Skeletal muscle cell (primary cell): Measurements from ENCODE around the gene MAPK7.

Experiments used
- DNase-seq: peaks from one replicate; pipeline ENCODE4 v3.0.0-alpha.2; 2010; ENCODE audit warnings: low read depth
- H3K4me3 ChIP-seq: 2 replicates; pipeline ENCODE4 v1.5.1; 2011; ENCODE audit warnings: low read depth, mild to moderate bottlenecking, control low read depth, low read length, moderate library complexity

The MAPK7 gene

GRCh38 chr17:19360772-19361171 is 17.5 kb upstream of the MAPK7 start:
- no peak for DNase-seq
- H3K4me3 ChIP-seq = no peak overlapping the region

GRCh38 chr17:19361326-19361725 is 17.0 kb upstream of the MAPK7 start:
- peak overlapping the region; percentile 72 for H3K4me3 ChIP-seq
- DNase-seq = no peak

- no peak for DNase-seq
- peak overlapping the region; percentile 72 for H3K4me3 ChIP-seq
These were observed 16.4 kb upstream of the MAPK7 start for GRCh38 chr17:19361944-19362276.

- H3K4me3 ChIP-seq = peak within 1 kb of the TSS; percentile 72
- peak; percentile 73 for DNase-seq
These were observed 15.8 kb upstream of the MAPK7 start, which contains the start of gene B9D1 for GRCh38 chr17:19362277-19363113. Gene B9D1 (minus strand): TSS chr17:19362723. CDS start chr17:19362569, 154 bp downstream.

GRCh38 chr17:19363114-19363438 is 15.2 kb upstream of the MAPK7 start:
- peak overlapping the region; percentile 72 for H3K4me3 ChIP-seq

GRCh38 chr17:19363460-19364035 is 14.8 kb upstream of the MAPK7 start:
- H3K4me3 ChIP-seq = no peak overlapping the region
- no peak for DNase-seq

More at GRCh38 chr17:19363114-19363438, 15.2 kb upstream of the MAPK7 start:
- DNase-seq = no peak

- no peak overlapping the region for H3K4me3 ChIP-seq
These were observed 13.4 kb upstream of the MAPK7 start for GRCh38 chr17:19364699-19365498.

GRCh38 chr17:19365499-19365817 is 12.8 kb upstream of the MAPK7 start:
- no peak for DNase-seq
- no peak overlapping the region for H3K4me3 ChIP-seq

More at GRCh38 chr17:19364699-19365498, 13.4 kb upstream of the MAPK7 start:
- no peak for DNase-seq

- DNase-seq = no peak
- H3K4me3 ChIP-seq = no peak overlapping the region
These were observed 12.3 kb upstream of the MAPK7 start for GRCh38 chr17:19365833-19366636.

- H3K4me3 ChIP-seq = no peak overlapping the region
- no peak for DNase-seq
These were observed 11.7 kb upstream of the MAPK7 start for GRCh38 chr17:19366637-19366972.

GRCh38 chr17:19368229-19368628 is 10.1 kb upstream of the MAPK7 start:
- no peak for DNase-seq
- H3K4me3 ChIP-seq = no peak overlapping the region

- H3K4me3 ChIP-seq = no peak overlapping the region
- no peak for DNase-seq
These were observed 9.1 kb upstream of the MAPK7 start for GRCh38 chr17:19369107-19369778.

GRCh38 chr17:19369846-19370492 is 8.3 kb upstream of the MAPK7 start:
- DNase-seq = no peak
- H3K4me3 ChIP-seq = no peak overlapping the region

GRCh38 chr17:19370493-19370960 is 7.8 kb upstream of the MAPK7 start:
- no peak overlapping the region for H3K4me3 ChIP-seq
- DNase-seq = no peak

- no peak for DNase-seq
- H3K4me3 ChIP-seq = no peak overlapping the region
These were observed 6.9 kb upstream of the MAPK7 start for GRCh38 chr17:19371259-19372010.

- no peak overlapping the region for H3K4me3 ChIP-seq
- no peak for DNase-seq
These were observed 6.3 kb upstream of the MAPK7 start for GRCh38 chr17:19372011-19372370.

- no peak for DNase-seq
- H3K4me3 ChIP-seq = no peak overlapping the region
These were observed 5.9 kb upstream of the MAPK7 start for GRCh38 chr17:19372439-19372838.

- no peak for DNase-seq
- no peak overlapping the region for H3K4me3 ChIP-seq
These were observed 5.3 kb upstream of the MAPK7 start for GRCh38 chr17:19372866-19373504.
